ENCODE results near the gene RNF19B.

- TF ChIP-seq MAFK (IDR thresholded peaks at IDR 0.05; ENCODE audit: partially characterized antibody) (no peak), ESRRA (IDR thresholded peaks at IDR 0.05; ENCODE audit: borderline replicate concordance, low read length) (no peak), EP300 (IDR thresholded peaks at IDR 0.05) (no peak), CTCF (IDR thresholded peaks at IDR 0.05) (no peak), HDAC2 (IDR thresholded peaks at IDR 0.05) (no peak), EHMT2 (IDR thresholded peaks at IDR 0.05; ENCODE audit: low read depth) (no peak), RFX5 (IDR thresholded peaks at IDR 0.05) (no peak), HMGXB4 (CRISPR knock-in tag; IDR thresholded peaks at IDR 0.05; ENCODE audit: borderline replicate concordance) (no peak), BHLHE40 (IDR thresholded peaks at IDR 0.05; ENCODE audit: low read depth, low read length) (no peak)
Measured at GRCh38 chr1:33001282-33001681, 36.7 kb upstream of the RNF19B start.
